NCI-H526 (cell line): Measurements from ENCODE around the gene MOB3B.

Experiments
- DNase-seq, 2 experiments: peaks; one replicate each; lab custom pipeline; 2025; lab: John Stamatoyannopoulos, UW

The MOB3B gene

DNA sequence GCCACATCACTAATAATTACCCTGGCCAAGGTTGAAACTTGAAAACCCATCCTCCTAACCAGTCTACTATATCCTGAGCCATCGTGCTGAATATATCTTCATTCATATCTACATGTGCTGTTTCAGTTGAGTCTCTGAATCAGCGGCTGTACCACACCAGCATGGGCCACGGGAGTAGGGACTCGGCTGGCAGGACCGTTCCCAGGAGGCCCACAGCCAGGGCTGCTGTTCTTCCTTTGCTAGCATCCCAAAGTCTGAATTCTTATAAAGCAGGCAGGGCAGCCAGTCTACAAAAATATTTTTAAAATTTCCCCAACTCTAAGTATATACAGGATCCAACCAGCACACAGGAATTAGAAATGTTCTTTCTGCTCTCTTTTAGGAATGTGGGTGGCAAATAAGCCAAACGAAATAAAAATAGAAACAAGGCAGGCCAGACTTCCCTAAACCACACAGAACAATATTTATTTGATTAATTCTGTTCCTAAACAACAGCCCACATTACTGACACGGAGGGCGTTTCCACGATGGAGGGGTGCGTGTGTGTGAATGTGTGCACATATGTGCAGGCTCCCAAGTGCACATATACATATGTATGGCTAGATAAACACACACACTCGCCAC, 189.8 kb downstream of the MOB3B start:
- DNase-seq, result no peak

DNA sequence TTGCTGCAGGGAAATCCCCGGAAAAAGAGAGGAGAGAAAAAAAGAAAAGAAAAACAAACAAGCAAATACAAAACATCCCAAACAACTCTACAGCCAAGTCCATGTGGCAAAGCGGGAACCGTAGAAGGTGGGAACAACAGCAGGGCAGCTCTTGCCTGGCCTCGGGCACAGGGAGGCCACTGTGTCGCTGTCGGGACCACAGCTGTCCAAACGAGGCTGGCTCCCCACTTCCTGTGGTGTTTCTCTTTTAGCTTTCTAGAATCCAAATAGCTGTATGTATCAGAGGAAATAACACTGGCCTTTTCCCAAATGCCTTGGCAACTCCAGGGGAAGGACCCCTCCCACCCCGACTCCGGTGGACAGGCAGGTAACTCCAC, 191.1 kb downstream of the MOB3B start:
- no peak for DNase-seq

DNA sequence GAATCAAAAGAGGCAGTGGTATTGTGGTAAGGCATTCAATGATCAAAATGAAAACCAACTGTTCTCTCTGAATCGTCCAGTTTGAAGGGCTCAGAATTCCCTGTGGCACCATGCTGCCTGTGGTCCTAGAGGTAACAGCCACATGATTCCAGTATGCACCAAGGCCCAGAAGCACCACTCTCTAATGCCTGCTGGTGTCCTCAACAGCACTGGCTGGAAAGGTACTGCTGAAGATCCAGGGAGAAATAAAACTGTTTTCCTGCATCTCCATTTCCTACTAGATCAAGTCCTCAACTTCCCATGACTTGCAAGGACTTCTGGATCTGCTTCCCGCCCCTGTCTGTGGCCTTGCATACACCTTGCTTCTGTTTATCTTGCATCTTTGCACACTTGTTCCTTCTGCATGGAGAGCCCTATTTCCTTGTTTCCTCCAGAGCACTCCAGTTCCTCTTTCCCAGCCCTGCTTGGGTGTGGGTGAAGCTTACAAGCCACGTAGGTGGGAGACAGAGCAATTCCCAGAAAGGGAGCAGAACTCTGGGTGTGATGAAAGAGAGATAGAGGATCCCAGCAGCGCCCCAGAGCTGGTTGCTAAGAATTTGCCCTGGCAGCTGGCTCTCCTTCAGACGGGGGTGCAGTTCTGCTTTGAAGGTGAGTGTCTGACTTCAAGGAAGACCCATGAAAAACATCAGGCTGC, 191.6 kb downstream of the MOB3B start:
- DNase-seq, result no peak

DNA sequence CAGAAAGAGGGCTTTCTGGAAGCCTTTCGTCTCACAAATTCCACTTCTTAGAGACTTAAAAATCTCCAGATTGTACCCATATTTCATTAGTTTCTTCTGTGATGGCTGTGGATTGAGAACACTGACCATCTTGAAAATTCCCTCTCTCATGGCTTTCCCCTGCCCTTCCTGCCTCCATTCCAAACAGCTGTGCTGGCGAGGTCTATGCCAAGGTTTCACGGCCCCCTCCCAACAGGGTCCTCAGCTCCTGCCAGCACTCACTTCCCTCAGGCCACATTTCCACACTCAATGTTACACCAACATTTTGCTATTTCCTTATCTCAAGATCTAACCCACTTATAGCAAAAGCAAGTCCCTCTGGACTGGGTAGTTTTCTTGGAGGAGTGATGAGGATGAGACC, 192.4 kb downstream of the MOB3B start:
- no peak for DNase-seq

DNA sequence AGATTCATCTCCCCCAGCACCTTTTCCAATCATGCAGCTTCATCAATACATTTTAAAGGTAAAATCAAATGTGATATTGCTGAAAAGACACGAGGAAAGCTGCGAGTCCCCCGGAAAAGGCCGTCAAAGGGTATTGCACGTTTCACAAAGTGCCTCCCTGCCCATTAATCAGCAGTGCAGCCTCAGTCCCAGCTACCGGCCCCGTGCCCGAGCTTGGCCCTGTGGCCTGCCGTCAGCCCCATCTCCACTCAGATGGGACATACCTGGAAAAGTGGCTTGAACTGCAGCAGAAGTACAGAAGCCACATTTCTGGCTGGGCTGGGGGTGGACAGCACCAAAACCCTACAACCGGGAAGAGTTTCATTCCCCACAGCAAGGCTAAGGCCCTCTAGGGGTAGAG, 192.8 kb downstream of the MOB3B start:
- DNase-seq, result no peak

DNA sequence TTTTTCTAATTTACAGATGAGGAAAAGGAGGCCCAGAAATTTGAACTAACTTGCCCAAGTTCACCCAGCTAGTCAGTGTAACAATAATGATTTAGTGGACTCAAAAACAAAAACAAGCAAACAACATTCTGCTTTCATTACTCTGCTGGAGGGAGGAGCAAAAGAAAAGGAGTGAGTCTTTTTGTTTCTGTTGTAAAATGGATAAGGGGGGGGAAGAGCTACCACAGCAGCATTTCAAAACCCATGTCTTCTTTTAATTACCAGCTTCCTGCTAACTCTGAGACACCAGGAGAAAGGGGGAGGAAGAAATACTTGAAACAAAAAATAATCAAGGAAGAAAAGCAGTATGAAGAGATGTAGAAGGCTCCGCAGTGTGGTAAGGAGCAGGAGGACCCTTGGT, 193.5 kb downstream of the MOB3B start:
- DNase-seq, result no peak

DNA sequence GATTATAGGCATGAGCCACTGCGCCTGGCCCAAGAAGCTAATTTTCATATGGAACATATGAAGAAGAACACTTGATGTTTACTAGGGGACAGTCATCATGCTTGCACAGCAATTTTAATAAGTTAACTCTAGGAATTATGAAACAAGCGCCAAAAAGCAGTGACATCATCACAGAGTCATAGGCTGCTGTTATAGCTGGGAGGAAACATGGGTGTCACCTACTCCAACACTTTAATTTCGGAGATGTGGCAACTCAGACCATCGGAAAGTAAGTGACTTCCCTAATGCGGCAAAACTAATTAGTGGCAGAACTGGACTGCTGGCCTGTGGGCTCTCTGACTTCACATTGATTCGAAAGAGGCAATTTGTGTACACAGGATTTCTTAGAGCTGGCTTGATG, 194.5 kb downstream of the MOB3B start:
- no peak for DNase-seq

DNA sequence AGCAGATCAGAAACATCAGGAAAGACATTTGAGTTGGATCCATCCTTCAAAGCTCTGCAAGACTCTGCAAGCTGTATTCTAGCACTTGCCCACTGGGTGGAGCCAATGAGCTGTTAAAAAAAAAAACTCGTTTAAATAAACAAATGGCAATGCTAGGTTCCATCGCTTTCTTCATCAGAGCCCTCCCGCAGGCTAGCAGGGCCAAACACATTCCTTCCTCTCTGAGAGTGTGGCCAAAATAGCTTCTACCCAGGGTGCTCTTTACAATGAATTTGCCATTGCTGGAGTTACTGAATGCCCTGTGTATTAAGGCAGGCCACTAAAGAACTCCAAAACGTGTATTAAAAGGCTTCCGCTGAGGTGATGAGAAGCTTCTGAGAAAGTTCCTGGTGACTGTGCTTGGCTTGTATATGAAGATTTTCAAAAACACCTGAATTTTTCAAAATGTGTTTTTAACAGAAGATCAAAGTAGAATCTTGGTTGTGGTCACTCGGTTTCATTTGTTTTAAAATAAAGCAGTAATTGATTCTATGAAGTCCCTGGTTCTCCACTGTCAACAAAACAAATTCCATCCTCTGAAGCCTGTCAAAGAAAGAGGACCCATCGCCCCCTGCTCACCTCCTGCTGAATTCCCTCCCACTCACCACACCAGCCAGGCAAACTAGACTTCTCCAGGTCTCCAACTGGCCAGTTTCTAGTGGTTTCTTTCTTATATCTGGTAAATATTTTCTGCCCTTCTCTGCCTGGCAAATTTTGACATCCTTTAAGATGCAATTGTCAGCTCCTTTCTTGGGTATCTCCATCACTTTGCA, 196.2 kb downstream of the MOB3B start:
- DNase-seq, result peak; percentile 45 to 83

DNA sequence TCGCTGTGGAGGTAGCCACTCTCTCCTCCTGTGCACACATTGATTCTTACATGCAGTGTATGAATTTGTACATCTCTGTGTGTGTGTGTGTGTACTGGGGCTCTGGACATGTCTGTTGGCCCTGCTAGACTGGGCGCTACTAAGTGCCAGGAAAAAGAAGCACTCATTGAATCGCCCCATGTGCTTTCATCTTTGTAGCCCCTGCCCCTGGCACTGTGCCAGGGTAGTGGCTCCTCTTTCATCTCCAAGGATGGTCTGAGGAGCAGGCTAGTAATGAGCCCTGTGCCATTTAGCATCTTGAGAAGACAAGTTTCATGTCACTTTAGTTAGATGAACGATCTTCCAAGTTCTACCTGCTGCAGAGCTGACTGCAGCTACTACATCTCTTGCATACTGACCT, 198.2 kb downstream of the MOB3B start:
- DNase-seq, result no peak

DNA sequence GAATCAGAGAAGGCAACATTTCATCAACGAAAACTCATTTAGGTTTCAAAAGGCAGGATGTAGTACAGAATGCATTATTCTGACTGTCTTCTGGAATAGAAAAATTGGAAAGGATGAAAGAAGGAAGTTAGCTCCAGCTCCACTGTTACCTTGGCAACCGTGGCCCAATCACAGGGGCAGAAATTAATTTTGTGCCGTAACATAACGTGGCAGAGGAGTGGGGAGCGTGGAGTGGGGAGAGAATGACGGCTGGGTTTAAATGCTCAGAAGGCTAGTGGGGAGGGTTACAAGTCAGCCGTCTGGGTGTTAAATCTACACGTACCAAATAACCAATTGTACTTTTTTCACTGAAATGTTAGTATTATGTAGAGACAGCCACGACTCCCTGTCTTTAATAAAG, 200.3 kb downstream of the MOB3B start:
- DNase-seq, result no peak

DNA sequence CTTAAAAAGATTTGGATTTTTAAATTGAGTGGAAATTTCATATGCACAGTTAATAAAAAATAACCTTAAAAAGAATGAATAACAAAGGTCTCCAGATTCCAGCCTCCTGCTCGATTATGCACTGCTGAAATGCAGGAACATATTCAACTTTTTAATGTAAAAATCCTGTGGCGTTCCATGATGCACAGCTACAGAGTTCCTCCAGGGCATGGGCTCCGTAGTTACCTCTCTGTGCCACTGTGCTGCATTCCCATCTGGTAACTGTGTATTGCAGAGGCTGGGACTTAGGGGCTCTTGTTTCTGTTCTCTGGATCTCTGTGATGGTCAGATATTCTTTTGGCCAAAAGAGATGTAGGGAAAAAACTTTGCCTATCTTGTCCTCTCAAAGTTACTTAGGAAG, 201.1 kb downstream of the MOB3B start:
- DNase-seq, result no peak

DNA sequence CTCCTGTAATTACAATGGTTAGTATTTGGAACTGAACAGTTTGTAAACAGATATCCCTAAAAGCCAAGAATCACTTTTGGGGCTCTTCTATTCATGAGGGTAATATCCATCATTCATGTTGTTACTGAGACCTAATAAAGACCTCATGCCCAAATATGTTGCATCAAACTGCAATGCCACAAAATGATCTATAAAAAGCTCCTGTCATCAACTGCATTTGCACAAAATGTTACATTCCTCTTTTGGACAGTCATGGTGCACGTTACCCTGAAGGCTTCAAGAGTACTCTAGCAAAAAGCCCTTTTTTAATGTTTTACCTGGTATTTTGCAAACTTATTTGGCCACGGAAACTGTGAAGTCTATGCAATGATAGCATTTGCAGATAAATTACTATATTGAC, 218.4 kb downstream of the MOB3B start:
- no peak for DNase-seq

DNA sequence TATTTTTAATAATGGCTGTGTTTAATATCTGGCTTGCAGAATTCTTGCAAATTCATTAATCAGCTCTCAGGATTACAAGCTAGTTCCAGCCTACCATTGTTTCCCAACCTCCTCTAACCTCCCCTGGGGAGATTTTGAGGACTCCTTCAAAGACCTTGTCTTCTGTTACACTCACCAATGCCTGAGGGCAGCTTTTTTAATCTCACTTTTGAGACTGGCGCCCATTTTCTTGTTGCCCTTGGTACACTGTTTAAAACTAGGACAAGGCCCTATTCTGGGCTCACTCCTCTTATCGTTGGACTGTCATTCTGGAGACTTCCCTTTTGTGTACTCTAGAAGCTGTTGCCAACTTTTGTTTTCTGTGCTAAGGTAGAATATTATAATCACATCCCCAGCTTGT, 219.0 kb downstream of the MOB3B start:
- no peak for DNase-seq

DNA sequence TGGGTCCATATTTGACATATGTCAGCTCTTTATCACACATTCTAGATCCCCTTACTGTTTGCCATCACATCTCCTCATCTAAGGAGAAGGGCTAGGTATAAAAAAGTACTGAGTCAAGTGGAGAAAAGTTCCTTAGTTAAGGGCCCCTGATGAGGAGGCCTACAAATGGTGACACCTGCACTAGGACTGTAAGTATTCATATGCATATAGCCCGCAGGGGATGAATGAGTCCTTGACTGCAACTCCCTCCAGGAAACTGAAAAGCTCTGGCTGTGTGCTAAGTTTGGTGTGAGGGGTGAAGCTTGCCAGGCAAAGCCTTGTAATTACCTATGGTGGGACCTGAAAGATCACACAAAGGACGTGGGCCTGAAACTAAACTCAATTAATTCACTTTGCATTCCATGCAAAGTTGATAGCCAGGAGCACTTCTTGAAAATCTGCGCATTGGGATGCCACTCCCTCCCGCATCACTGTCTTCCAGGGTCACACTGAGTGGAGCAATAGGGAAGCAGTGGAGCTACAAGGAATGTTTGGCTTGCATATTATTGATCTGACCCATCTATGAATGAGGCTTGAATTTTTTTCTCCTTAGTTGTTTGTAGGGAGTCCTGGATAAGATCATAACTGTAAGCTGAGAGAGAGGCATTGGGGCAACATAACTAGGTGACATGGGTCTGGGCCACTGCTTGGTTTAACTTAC, 220.8 kb downstream of the MOB3B start:
- no peak for DNase-seq

DNA sequence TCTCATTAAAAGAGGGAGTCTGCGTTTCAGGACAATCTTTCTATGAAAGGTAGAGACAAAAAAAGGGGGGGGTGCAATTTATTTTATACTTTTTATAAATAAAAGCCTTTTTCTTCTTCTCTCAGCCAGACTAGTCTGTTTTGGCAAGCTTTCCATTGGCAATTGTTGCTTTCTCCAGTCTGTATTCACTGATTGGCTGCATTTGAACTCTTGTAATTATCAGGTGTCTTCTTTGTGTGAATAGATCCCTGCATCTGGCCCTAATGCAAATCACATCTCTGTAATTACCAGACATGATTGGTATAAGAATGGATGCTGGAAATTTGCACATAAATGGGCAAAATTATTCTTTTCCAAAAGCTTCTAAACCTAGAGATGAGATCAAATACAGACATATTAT, 225.1 kb downstream of the MOB3B start:
- DNase-seq, result no peak

DNA sequence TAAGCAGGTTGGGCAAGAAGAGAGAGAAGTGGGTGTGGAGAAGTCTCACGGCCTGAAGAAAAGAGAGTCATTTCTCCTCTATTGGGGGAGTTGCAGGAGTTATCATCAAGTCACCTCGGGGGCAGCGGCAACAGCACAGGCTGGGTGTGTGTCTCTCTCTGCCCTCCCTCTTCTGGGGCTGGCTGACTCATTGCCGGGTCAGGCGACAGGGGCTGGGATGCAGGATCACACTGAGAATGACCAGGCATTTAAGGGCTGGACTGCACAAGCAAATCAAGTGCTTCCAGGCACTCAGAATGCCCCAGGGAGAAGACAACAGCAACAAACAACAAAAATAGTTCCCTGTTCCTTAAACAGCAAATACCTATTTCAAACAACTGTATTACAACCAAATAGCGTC, 226.4 kb downstream of the MOB3B start:
- no peak for DNase-seq

DNA sequence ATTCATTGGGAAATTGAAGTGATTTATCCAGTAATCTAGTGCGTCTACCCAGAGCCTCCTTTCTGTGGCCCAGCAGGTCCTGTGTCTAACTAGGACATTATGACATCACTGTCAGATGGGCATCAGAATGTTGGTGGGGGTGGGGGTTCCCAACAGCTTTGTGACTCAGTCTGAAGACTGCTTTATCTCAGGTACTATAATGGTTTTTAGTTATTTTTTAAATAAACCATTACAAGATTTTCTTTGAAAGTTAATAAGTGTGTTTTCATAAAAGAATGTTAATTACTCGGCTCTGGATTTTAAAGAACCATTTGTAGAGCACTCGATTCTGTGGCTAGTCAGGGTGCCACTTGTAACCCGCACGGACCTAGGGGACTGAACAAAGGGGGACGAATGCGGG, 232.6 kb downstream of the MOB3B start, which contains the start of gene EQTN:
Gene EQTN (minus strand): TSS at position 101 of the 400 bp plus-strand sequence. CDS start 95 bp downstream, at position 6.
- no peak for DNase-seq

DNA sequence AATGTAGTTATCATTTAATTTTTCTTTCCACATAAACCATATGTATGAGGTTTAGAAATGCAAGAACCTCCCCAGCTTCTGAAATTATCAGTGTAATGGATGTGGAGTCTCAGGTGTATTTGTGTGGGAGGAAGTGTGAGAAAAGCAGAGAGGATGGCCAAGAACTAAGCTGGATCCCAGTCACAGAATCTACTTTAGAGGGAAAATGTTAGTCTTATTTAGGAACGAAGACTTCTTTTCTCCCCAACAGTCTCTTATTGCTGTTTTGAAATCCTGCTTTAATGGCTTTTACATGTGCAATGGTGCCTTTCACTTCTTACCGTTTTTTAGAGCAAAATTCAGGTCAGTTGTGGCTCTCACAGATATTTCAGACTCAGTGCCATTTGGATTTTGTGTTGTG, 235.6 kb downstream of the MOB3B start:
- no peak for DNase-seq

DNA sequence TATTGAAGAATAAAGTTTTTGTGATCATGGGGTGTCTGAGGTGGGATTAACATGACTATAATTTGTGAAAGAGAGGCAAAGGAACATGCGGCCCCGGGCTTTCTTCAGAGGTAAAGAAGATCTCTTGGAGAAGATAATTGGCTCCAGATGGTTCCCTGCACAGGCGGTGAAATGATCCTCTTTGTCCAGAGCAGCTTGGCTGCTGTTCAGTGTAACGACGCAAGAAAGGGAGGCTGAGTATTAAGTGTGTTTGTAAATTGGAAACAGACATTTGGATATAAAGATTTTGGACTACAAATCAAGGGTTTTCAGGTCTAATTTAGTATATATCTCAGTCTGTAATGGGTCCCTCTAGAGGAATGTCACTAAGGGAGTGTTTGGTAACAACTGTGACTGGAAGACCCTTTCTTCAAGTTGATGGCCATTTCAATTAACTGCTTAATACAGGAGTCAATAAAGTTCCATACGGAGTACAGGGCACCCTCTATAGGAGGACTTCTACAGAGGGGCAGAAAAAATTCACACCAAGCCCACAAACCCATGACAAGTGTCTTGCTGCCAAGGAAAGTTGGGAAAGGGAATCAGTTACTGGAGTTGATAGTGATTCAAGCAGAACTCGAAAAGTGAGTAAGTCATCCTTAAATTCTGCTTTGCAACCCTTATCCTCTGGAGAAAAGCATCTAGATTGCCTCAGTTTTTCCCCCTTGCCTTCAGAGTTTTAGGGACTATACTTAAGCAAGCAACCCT, 236.8 kb downstream of the MOB3B start:
- DNase-seq, result no peak

DNA sequence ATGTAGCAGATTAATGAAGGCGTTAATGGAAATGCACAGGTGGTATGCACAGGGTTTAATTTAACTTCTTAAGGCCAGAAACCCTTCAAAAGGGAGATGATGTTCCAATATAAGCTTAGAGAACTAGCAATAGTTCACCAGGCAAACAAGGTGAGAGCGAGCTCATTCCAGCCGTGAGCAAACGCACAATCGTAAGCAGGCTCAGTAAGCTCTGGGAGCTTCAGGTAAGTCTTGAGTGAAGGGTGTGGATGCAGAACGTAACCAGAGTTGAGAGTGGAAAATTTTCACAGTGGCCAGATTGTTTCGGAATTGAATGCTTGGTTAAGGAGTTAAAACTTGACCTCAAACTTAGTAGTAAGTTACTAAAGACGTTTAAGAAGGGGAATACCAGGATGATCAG, 238.3 kb downstream of the MOB3B start:
- no peak for DNase-seq

DNA sequence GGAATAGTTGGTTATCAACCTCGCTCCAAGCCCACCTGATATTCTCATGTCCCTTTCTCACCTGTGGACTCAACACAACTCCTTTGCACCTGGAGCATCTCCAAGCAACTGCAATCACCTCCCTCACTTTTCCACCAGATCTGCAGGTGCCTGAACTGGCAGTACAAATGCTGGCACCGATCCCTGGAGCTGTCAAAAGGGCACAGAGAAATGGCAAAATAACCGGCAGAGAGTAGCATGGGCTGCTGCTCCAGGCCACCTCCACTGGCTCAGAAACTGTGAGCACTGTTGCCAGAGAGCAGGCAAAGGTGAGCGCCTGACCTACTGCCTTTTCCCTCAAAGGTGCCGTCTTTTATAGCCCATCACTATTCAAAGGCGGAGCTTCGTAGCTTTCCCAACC, 247.3 kb downstream of the MOB3B start:
- DNase-seq, result no peak

DNA sequence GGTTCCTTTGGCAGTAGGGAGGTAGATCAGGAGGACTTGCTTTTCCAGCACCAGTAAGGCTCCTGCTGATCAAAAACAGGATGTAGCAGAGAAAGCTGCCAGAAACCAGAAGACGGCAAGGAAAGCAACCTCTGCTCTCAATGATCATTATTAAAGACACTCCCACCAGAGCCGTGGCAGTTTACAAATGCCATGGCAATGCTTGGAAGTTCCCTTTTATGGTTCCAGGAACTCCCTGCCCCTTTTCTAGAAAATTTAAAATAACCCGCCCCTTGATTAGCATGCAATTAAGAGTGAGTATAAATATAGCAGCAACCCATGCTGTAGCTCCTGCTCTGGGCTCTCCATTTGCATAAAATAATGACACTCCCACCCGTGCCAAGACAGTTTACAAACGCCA, 248.8 kb downstream of the MOB3B start:
- DNase-seq, result peak in 1 of 2 experiments; percentile 13
